T-helper 2 cell treated with Interferon-gamma antibody and Interleukin-4, amounts not matched to agents 5 μg/mL and 100 μg/mL, for 36 hours (primary cell): Measurements from ENCODE around the gene GEN1.

ENCODE experiments used
- DNase-seq: peaks from one replicate; pipeline ENCODE4 v3.0.0; 2021; ENCODE audit warnings: low spot score
- H3K27ac Mint-ChIP-seq: one replicate; pipeline ENCODE4 v1.8.0; 2021; ENCODE audit warnings: mild to moderate bottlenecking, mixed read lengths
- H3K27me3 Mint-ChIP-seq: one replicate; pipeline ENCODE4 v1.8.0; 2021; ENCODE audit warnings: low read depth, mixed read lengths
- H3K36me3 Mint-ChIP-seq: one replicate; pipeline ENCODE4 v1.8.0; 2021; ENCODE audit warnings: low read depth, mixed read lengths
- H3K4me1 Mint-ChIP-seq: one replicate; pipeline ENCODE4 v1.8.0; 2021; ENCODE audit warnings: low read depth, mixed read lengths
- H3K4me3 Mint-ChIP-seq: one replicate; pipeline ENCODE4 v1.8.0; 2022; ENCODE audit warnings: mild to moderate bottlenecking, moderate library complexity, mixed read lengths
- H3K9me3 Mint-ChIP-seq: one replicate; pipeline ENCODE4 v1.8.0; 2021; ENCODE audit warnings: mixed read lengths

The GEN1 gene

GRCh38 chr2:17798338-17798737 is 44.4 kb downstream of the GEN1 start:
- Mint-ChIP-seq H3K27me3 (peaks cover 31% of the 10 kb centered on the region), H3K27ac (no peak overlapping the region), H3K36me3 (no peaks in the 10 kb centered on the region)

GRCh38 chr2:17799301-17800120 is 45.6 kb downstream of the GEN1 start:
- Mint-ChIP-seq H3K27me3 (peaks cover 37% of the 10 kb centered on the region), H3K27ac (no peak overlapping the region), H3K4me3 (no peak overlapping the region), H3K4me1 (peaks cover 2% of the 10 kb centered on the region), H3K9me3 (no peaks in the 10 kb centered on the region), H3K36me3 (no peaks in the 10 kb centered on the region)
- no peak for DNase-seq

More at GRCh38 chr2:17798338-17798737, 44.4 kb downstream of the GEN1 start:
- Mint-ChIP-seq H3K9me3 (no peaks in the 10 kb centered on the region), H3K4me3 (no peak overlapping the region), H3K4me1 (peaks cover 4% of the 10 kb centered on the region)
- DNase-seq = no peak

- Mint-ChIP-seq H3K36me3 (no peaks in the 10 kb centered on the region), H3K27ac (no peak overlapping the region), H3K27me3 (peaks cover 37% of the 10 kb centered on the region), H3K4me1 (peaks cover 2% of the 10 kb centered on the region), H3K9me3 (no peaks in the 10 kb centered on the region), H3K4me3 (no peak overlapping the region)
- DNase-seq = no peak
Measured at GRCh38 chr2:17800219-17800618, 46.3 kb downstream of the GEN1 start.

GRCh38 chr2:17800693-17801458 is 46.9 kb downstream of the GEN1 start:
- H3K36me3 Mint-ChIP-seq = no peaks in the 10 kb centered on the region
- H3K27ac Mint-ChIP-seq = no peak overlapping the region
- H3K4me1 Mint-ChIP-seq = peaks cover 2% of the 10 kb centered on the region
- H3K27me3 Mint-ChIP-seq = peaks cover 36% of the 10 kb centered on the region
- no peak for DNase-seq
- no peak overlapping the region for H3K4me3 Mint-ChIP-seq
- no peaks in the 10 kb centered on the region for H3K9me3 Mint-ChIP-seq

- no peak for DNase-seq
- H3K27ac Mint-ChIP-seq = no peak overlapping the region
- H3K4me1 Mint-ChIP-seq = peaks cover 2% of the 10 kb centered on the region
- H3K4me3 Mint-ChIP-seq = no peak overlapping the region
- no peaks in the 10 kb centered on the region for H3K9me3 Mint-ChIP-seq
- H3K27me3 Mint-ChIP-seq = peaks cover 35% of the 10 kb centered on the region
- H3K36me3 Mint-ChIP-seq = no peaks in the 10 kb centered on the region
Measured at GRCh38 chr2:17803497-17803896, 49.6 kb downstream of the GEN1 start.

- Mint-ChIP-seq H3K9me3 (no peaks in the 10 kb centered on the region), H3K4me1 (peaks cover 2% of the 10 kb centered on the region), H3K36me3 (no peaks in the 10 kb centered on the region), H3K27ac (no peak overlapping the region), H3K4me3 (no peak overlapping the region), H3K27me3 (peaks cover 30% of the 10 kb centered on the region)
- DNase-seq = no peak
Measured at GRCh38 chr2:17804358-17804757, 50.4 kb downstream of the GEN1 start.

GRCh38 chr2:17805166-17805565 is 51.2 kb downstream of the GEN1 start:
- H3K9me3 Mint-ChIP-seq = no peaks in the 10 kb centered on the region
- H3K36me3 Mint-ChIP-seq = no peaks in the 10 kb centered on the region
- DNase-seq = no peak
- peaks cover 30% of the 10 kb centered on the region for H3K27me3 Mint-ChIP-seq
- H3K4me1 Mint-ChIP-seq = no peaks in the 10 kb centered on the region
- H3K27ac Mint-ChIP-seq = no peak overlapping the region
- no peak overlapping the region for H3K4me3 Mint-ChIP-seq

- H3K4me3 Mint-ChIP-seq = no peak overlapping the region
- no peaks in the 10 kb centered on the region for H3K9me3 Mint-ChIP-seq
- H3K27me3 Mint-ChIP-seq = peaks cover 32% of the 10 kb centered on the region
- H3K27ac Mint-ChIP-seq = no peak overlapping the region
- no peak for DNase-seq
- no peaks in the 10 kb centered on the region for H3K36me3 Mint-ChIP-seq
- H3K4me1 Mint-ChIP-seq = no peaks in the 10 kb centered on the region
Measured at GRCh38 chr2:17805717-17806363, 51.9 kb downstream of the GEN1 start.

GRCh38 chr2:17813010-17813741 is 59.2 kb downstream of the GEN1 start:
- peaks cover 38% of the 10 kb centered on the region for H3K27me3 Mint-ChIP-seq
- DNase-seq = no peak
- no peaks in the 10 kb centered on the region for H3K36me3 Mint-ChIP-seq
- H3K4me1 Mint-ChIP-seq = peaks cover 6% of the 10 kb centered on the region
- H3K9me3 Mint-ChIP-seq = no peaks in the 10 kb centered on the region
- H3K27ac Mint-ChIP-seq = no peak overlapping the region
- no peak overlapping the region for H3K4me3 Mint-ChIP-seq

- DNase-seq = no peak
- Mint-ChIP-seq H3K4me3 (no peak overlapping the region), H3K27ac (no peak overlapping the region), H3K9me3 (no peaks in the 10 kb centered on the region), H3K4me1 (peaks cover 6% of the 10 kb centered on the region), H3K36me3 (no peaks in the 10 kb centered on the region), H3K27me3 (peaks cover 37% of the 10 kb centered on the region)
Measured at GRCh38 chr2:17813742-17814473, 60.0 kb downstream of the GEN1 start.

- Mint-ChIP-seq H3K4me1 (peaks cover 6% of the 10 kb centered on the region), H3K36me3 (no peaks in the 10 kb centered on the region), H3K27me3 (peaks cover 42% of the 10 kb centered on the region), H3K27ac (no peak overlapping the region), H3K9me3 (no peaks in the 10 kb centered on the region), H3K4me3 (no peak overlapping the region)
- no peak for DNase-seq
Measured at GRCh38 chr2:17814601-17815000, 60.7 kb downstream of the GEN1 start.

- Mint-ChIP-seq H3K4me1 (peaks cover 6% of the 10 kb centered on the region), H3K27me3 (peaks cover 44% of the 10 kb centered on the region), H3K4me3 (no peak overlapping the region), H3K9me3 (no peaks in the 10 kb centered on the region), H3K36me3 (no peaks in the 10 kb centered on the region), H3K27ac (no peak overlapping the region)
- DNase-seq = no peak
Measured at GRCh38 chr2:17815468-17816184, 61.7 kb downstream of the GEN1 start.
